ENCODE data around the gene PTPRM.

GRCh38 chr18:7662866-7663265 is 95.8 kb downstream of the PTPRM start:
- TF ChIP-seq CTCF (IDR thresholded peaks at IDR 0.05), result no peak
- no peak for TF ChIP-seq POLR2AphosphoS5 (IDR thresholded peaks at IDR 0.05)
- TF ChIP-seq POLR2A (IDR thresholded peaks at IDR 0.05), result no peak
